Cortex of kidney (tissue), 1 donor: ENCODE measurements around the gene SLC6A16.
"Not testable (repeated sequence)": the region's sequence is repeated elsewhere in the genome, so short reads cannot be mapped to it uniquely, and the experiment has no call there.

Experiments
- DNase-seq: peaks from one replicate; lab custom pipeline; 2025; lab: John Stamatoyannopoulos, UW

The SLC6A16 gene

DNA sequence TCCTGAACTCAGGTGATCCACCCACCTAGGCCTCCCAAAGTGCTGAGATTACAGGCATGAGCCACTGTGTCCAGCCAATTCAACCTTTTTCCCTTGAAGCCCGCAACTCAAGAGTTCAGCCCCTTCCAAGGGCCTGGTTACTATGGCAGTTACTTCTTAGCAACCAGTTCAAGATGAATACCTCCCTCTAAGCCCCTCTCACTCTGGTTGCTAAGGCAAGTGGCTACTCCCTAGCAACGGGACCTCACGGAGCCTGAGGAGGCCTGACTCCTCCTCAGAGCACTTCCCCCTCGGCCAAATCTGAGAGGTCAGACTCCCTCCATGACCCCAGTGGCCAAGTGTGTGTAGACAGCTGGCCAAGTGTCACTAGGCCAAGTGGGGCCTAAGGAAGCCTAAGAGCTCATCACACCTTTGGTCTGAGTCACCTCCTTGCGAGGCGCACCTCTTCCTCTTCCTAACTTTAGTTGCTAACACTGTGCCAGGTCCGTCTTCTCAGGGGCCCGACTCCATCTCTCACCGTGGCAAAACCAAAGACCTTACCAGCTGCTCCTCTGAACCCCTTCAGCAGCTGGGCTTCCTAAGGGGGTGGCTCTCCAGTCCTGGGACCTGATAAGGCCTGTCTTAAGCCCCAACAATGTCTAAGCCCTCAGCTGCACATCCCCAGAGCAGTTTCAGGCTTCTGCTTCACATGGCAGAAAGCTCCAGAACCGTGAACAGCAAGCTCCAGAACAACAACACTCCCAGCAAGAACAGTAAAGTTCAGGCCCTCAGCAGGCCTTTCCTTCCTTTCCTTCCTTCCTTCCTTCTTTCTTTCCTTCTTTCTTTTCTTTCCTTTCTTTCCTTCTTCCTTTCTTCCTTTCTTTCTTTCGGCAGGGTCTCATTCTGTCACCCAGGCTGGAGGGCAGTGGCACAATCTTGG is 19.8 kb upstream of the SLC6A16 start:
- no peak for DNase-seq

- DNase-seq: no peak
Observed at GRCh38 chr19:49343123-49343522, 18.1 kb upstream of the SLC6A16 start.

- DNase-seq: no peak
Observed at GRCh38 chr19:49342291-49342721, 17.3 kb upstream of the SLC6A16 start.

- DNase-seq: no peak
Observed at GRCh38 chr19:49340865-49341718, 16.1 kb upstream of the SLC6A16 start.

GRCh38 chr19:49340069-49340864 is 15.3 kb upstream of the SLC6A16 start:
- no peak for DNase-seq

DNA sequence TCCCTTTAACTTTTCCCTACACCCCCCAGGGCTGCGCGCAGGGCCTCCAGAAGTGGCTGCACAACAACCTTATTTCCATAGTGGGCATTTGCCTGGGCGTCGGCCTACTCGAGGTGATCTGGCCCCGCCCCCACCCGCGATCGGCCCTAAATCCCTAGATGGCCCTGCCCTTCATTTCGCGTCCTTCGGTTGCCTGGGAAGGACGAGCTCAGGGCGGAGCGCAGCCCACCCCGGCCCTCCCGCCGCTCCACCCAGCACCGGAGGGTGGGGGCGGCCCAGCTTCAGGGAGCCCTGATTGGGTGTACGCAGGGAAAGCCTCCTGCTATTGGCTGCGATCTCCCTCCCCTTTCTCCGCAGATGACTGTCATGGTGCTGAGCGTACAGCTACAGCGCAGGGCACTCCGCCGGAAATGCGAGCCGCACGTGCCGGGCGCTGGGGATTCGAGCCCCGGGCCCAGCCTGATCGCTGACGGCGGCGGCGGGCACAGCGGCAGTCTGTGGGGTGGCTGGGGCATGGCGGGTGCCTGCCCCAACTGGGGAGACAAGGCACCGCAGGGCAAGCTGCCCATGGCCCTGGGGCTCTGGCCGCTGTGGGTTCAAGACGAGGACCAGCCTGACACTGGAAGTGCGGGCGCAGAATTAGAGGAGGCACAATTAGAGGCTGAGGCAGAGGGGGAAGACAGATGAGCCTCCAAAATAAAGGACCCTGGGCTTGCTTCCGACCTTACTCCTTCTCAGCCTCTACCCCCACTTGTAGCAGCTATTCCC is 14.5 kb upstream of the SLC6A16 start:
- DNase-seq: no peak

- DNase-seq: no peak
Observed at GRCh38 chr19:49338691-49339300, 13.8 kb upstream of the SLC6A16 start.

DNA sequence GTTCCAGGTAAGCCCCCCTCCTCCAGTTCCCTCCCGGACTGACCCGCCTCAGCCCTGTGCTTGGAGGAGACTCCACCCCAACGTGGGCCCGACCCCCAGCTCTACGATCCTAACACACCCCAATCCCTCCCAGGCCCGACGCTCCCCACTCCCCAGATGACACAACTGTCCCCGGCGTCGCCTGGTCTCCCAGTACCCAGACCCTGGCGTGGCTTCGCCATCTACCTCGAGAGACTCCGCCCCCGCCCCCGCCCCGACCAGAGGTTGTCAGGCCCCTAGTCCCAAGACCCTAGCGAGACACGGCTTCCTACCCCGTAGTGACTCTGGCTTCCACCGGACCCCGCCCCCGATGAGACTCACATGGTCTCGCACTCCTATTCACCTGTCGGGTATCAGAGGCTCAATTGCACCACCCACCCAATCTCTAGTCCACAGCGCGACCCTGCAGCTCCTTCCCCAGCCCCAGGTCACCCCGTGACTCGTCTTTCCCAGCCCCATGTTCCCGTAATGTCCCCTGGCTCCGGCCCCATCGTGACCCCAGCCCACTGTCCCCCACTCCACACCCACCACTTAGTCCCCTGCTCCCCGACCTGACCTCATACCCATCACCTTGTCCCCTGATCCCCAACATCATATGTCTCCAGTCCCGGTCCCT is 13.2 kb upstream of the SLC6A16 start:
- no peak for DNase-seq

GRCh38 chr19:49337267-49338022 is 12.5 kb upstream of the SLC6A16 start:
- DNase-seq: no peak

DNA sequence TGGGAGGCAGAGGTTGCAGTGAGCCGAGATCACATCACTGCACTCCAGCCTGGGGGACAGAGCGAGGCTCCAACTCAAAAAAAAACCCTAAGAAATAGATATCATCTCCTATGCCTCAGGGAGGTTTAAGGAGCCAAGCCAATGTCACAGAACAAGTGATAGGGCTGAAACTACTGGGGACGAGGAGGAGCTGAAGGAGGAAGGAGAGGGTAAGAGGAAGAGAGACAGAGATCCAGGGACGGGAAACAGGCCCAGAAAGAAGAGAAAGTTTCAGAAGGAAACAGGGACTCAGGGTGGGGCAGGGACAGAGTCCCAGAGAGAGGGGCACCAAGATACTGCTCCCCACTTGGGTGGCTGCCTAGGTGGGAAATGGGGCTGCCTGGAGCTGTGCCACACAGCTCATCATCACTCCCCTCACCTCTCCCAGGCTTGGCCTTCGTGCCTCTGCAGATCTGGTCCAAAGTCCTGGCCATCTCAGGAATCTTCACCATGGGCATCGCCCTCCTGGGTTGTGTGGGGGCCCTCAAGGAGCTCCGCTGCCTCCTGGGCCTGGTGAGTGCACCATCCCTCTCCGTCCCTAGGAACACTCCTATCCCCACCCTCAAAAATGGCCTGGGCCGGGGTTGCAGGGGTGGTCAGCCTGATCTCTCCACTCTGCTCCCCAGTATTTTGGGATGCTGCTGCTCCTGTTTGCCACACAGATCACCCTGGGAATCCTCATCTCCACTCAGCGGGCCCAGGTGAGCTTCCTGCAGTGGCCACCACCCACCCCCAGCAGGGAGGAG is 11.7 kb upstream of the SLC6A16 start:
- DNase-seq: no peak

DNA sequence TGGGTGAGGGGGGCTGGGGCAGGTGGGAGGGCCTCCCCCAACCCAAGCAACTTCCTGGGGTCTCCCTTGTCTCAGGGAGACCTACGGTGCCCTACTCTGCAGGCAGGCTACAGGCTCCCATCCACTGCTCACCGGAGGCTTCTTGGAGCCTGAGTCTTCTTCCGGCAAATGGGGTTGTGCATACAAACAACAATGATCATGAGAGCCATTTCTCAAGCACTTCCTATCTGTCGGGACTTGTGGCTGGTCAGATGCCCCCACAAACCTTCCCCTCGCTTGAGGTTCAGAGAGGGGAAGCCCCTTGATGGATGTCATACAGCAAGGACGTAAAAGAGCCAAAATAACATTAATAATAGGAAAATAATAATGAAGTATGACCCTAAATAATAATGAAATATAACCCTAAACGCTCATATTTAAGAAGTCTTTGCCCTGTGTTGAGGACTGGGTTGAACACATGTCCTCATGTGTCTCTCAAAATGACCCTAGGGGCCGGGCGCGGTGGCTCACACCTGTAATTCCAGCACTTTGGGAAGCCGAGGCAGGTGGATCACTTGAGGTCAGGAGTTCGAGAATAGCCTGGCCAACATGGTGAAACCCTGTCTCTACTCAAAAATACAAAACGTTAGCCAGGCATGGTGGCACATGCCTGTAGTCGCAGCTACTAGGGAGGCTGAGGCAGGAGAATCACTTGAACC is 10.9 kb upstream of the SLC6A16 start:
- DNase-seq: no peak

- DNase-seq: no peak
Observed at GRCh38 chr19:49335071-49335783, 10.2 kb upstream of the SLC6A16 start, which contains the start of gene CD37. TSS of gene CD37 (plus strand) at chr19:49335406. CDS start at chr19:49335541, 135 bp downstream.

GRCh38 chr19:49333811-49334288 is 8.9 kb upstream of the SLC6A16 start:
- DNase-seq: no peak

DNA sequence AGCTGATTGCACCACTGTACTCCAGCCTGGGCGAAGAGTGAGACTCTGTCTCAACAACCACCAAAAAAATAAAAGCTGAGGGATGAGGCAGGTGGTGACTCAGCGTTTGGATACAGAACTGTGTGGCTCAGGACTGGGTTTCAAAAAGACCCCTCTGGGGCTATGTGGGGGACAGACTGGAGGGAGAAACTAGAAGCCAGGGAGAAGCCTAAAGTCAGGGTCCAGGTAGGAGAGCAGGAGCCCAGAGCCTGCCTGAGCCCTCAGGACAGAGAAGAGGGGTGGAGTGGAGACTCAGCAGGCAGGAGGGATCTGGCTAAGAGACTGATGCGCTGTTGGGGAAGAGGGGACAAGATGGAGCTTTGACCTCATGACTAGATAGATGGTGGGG is 8.4 kb upstream of the SLC6A16 start:
- DNase-seq: no peak

DNA sequence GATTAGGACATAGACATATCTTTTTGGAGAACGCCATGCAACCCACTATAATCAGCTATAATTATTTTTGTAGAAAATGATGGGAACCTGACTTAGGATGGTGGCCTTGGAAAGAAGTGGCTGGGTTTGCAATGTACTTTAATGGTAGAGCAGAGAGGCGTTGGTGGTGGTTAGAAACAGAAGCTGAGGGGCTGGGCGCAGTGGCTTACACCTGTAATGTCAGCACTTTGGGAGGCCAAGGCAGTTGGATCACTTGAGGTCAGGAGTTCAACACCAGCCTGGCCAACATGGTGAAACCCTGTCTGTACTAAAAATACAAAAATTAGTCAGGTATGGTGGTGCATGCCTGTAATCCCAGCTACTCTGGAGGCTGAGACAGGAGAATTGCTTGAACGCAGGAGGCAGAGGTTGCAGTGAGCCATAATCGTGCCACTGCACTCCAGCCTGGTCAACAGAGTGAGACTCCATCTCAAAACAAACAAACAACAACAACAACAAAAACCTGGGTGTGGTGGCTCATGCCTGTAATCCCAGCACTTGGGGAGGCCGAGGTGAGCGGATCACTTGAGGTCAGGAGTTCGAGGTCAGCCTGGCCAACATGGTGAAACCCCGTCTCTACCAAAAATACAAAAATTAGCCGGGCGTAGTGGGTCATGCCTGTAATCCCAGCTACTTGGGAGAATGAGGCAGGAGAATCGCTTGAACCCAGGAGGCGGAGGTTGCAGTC is 7.9 kb upstream of the SLC6A16 start:
- not testable (repeated sequence) for DNase-seq

GRCh38 chr19:49331616-49332055 is 6.6 kb upstream of the SLC6A16 start:
- no peak for DNase-seq
